Caco-2 (cell line): ENCODE results near the gene HSPH1. TPM values are rescaled to one million over a fixed set of nuclear protein-coding genes. Genes with fewer than 3 reads are reported as not detected.

Experiments
- BruUV-seq: library from RNA; stranded (reverse); fragments of 400-500 nt; replicated peaks from 2 replicates; lab custom pipeline; 2021; lab: Mats Ljungman, UMichigan
- CTCF ChIA-PET: fragments of 300-600 bp; sonication (Branson Sonifier 250); formaldehyde crosslinking; loops from one replicate; lab custom pipeline; 2022; ENCODE audit warnings: antibody characterized with exemption; lab: Charles Lee
- POLR2A ChIA-PET: fragments of 300-600 bp; sonication (Branson Sonifier 250); formaldehyde crosslinking; loops from one replicate; lab custom pipeline; 2022; ENCODE audit warnings: antibody characterized with exemption; lab: Charles Lee
- DNase-seq, 2 experiments: peaks; one replicate each; pipeline versions ENCODE4 v3.0.0 to v3.0.0-alpha.2; 2020 to 2022
- H3K27me3 ChIP-seq: replicated peaks from 2 replicates; pipeline ENCODE4 v1.6.0; 2011; ENCODE audit warnings: low read length; ENCODE audit not compliant: control insufficient read depth, insufficient read depth
- H3K36me3 ChIP-seq: 2 replicates; pipeline ENCODE4 v1.5.1; 2011; ENCODE audit warnings: low read length; ENCODE audit not compliant: control insufficient read depth, insufficient read depth
- H3K4me1 ChIP-seq: fragments of 250-450 bp; sonication (Bioruptor Pico); 2 replicates; pipeline ENCODE4 v1.5.1; 2020; ENCODE audit warnings: mild to moderate bottlenecking
- H3K4me3 ChIP-seq: 2 replicates; pipeline ENCODE4 v1.5.1; 2011; ENCODE audit warnings: low read depth, mild to moderate bottlenecking, control low read depth, low read length
- H3K9me3 ChIP-seq: fragments of 250-450 bp; sonication (Bioruptor Pico); 2 replicates; pipeline ENCODE4 v1.5.1; 2020; ENCODE audit warnings: mild to moderate bottlenecking, moderate library complexity
- H3K27ac Mint-ChIP-seq: one replicate; pipeline ENCODE4 v1.8.0; 2022; ENCODE audit warnings: mixed read lengths; ENCODE audit not compliant: unreplicated experiment
- H3K27me3 Mint-ChIP-seq: one replicate; pipeline ENCODE4 v1.8.0; 2022; ENCODE audit warnings: mixed read lengths; ENCODE audit not compliant: insufficient read depth, unreplicated experiment
- H3K36me3 Mint-ChIP-seq: one replicate; pipeline ENCODE4 v1.8.0; 2022; ENCODE audit warnings: mild to moderate bottlenecking, mixed read lengths; ENCODE audit not compliant: insufficient read depth, unreplicated experiment
- H3K4me1 Mint-ChIP-seq: one replicate; pipeline ENCODE4 v1.8.0; 2022; ENCODE audit warnings: low read depth, mixed read lengths; ENCODE audit not compliant: unreplicated experiment
- H3K4me3 Mint-ChIP-seq: one replicate; pipeline ENCODE4 v1.8.0; 2022; ENCODE audit warnings: mild to moderate bottlenecking, moderate library complexity, mixed read lengths; ENCODE audit not compliant: unreplicated experiment
- H3K9me3 Mint-ChIP-seq: one replicate; pipeline ENCODE4 v1.8.0; 2022; ENCODE audit warnings: mixed read lengths; ENCODE audit not compliant: unreplicated experiment
- CTCF ChIP-seq, 2 experiments: fragments of 200-600 bp in 1 of 2; IDR thresholded peaks; 1 replicate in 1 of 2; 2 replicates in 1 of 2; pipeline versions ENCODE4 v1.5.1 to v1.8.0; 2011 to 2022; ENCODE audit warnings: antibody characterized with exemption in 1 of 2, control low read depth in 1 of 2, inconsistent platforms in 1 of 2, low read depth in 1 of 2, low read length in 1 of 2, mild to moderate bottlenecking in 1 of 2, moderate library complexity in 1 of 2; ENCODE audit not compliant: insufficient read depth in 1 of 2, severe bottlenecking in 1 of 2, unreplicated experiment in 1 of 2
- intact Hi-C: fragments of 100-400 bp; cut with micrococcal nuclease; formaldehyde crosslinking; loops from one replicate; pipeline ENCODE4 v1.10.0; 2022; ENCODE audit not compliant: unreplicated experiment
- total RNA-seq: library from RNA; stranded (reverse); gene quantifications from 2 replicates; pipeline ENCODE4 v1.2.3, GENCODE V29; 2022

The HSPH1 gene
- total RNA-seq, 1 experiment from 2014 or later = 141 TPM

GRCh38 chr13:31208559-31209122 is 46.9 kb upstream of the HSPH1 start:
- Histone ChIP-seq H3K4me3 (no peak overlapping the region), H3K9me3 (no peaks in the 10 kb centered on the region), H3K4me1 (no peaks in the 10 kb centered on the region), H3K27me3 (no peaks in the 10 kb centered on the region), H3K36me3 (no peaks in the 10 kb centered on the region)
- no peak for TF ChIP-seq CTCF (IDR thresholded peaks at IDR 0.05; ENCODE audit: insufficient read depth in 1 of 2, low read depth in 1 of 2, low read length in 1 of 2, severe bottlenecking in 1 of 2, unreplicated experiment in 1 of 2)
- BruUV-seq = no TSS peak
- H3K27me3 Mint-ChIP-seq = no peaks in the 10 kb centered on the region
- no peak overlapping the region for H3K27ac Mint-ChIP-seq
- no peak for DNase-seq
- intact Hi-C loops = no loop called here
- CTCF ChIA-PET = interaction anchor here (0.7 kb wide), 1 partner anchor 11 kb away, joined by 6 read pairs; no protein-coding TSS in a partner anchor
- H3K4me3 Mint-ChIP-seq = no peak overlapping the region
- no peaks in the 10 kb centered on the region for H3K9me3 Mint-ChIP-seq
- H3K36me3 Mint-ChIP-seq = no peaks in the 10 kb centered on the region
- POLR2A ChIA-PET = no interaction called here
- H3K4me1 Mint-ChIP-seq = peaks cover 21% of the 10 kb centered on the region

GRCh38 chr13:31207661-31208552 is 46.2 kb upstream of the HSPH1 start:
- intact Hi-C loops = no loop called here
- Histone ChIP-seq H3K36me3 (no peaks in the 10 kb centered on the region), H3K4me3 (no peak overlapping the region), H3K27me3 (no peaks in the 10 kb centered on the region), H3K4me1 (no peaks in the 10 kb centered on the region), H3K9me3 (no peaks in the 10 kb centered on the region)
- no peak for DNase-seq
- ChIA-PET POLR2A (no interaction called here), CTCF (no interaction called here)
- no TSS peak for BruUV-seq
- Mint-ChIP-seq H3K4me3 (no peak overlapping the region), H3K36me3 (no peaks in the 10 kb centered on the region), H3K4me1 (peaks cover 21% of the 10 kb centered on the region), H3K9me3 (no peaks in the 10 kb centered on the region), H3K27ac (no peak overlapping the region), H3K27me3 (no peaks in the 10 kb centered on the region)
- TF ChIP-seq CTCF (IDR thresholded peaks at IDR 0.05; ENCODE audit: insufficient read depth in 1 of 2, low read depth in 1 of 2, low read length in 1 of 2, severe bottlenecking in 1 of 2, unreplicated experiment in 1 of 2) = no peak

GRCh38 chr13:31204592-31204991 is 42.9 kb upstream of the HSPH1 start:
- intact Hi-C loops = no loop called here
- DNase-seq = no peak
- no peaks in the 10 kb centered on the region for H3K9me3 ChIP-seq
- no peak overlapping the region for H3K4me3 ChIP-seq
- ChIA-PET POLR2A (no interaction called here), CTCF (no interaction called here)
- H3K36me3 ChIP-seq = no peaks in the 10 kb centered on the region
- H3K27me3 ChIP-seq = no peaks in the 10 kb centered on the region
- H3K27ac Mint-ChIP-seq = no peak overlapping the region
- no peaks in the 10 kb centered on the region for H3K27me3 Mint-ChIP-seq
- no peak overlapping the region for H3K4me3 Mint-ChIP-seq
- H3K4me1 Mint-ChIP-seq = peaks cover 25% of the 10 kb centered on the region
- no TSS peak for BruUV-seq
- H3K9me3 Mint-ChIP-seq = no peaks in the 10 kb centered on the region
- no peaks in the 10 kb centered on the region for H3K36me3 Mint-ChIP-seq
- no peak for TF ChIP-seq CTCF (IDR thresholded peaks at IDR 0.05; ENCODE audit: insufficient read depth in 1 of 2, low read depth in 1 of 2, low read length in 1 of 2, severe bottlenecking in 1 of 2, unreplicated experiment in 1 of 2)
- peaks cover 6% of the 10 kb centered on the region for H3K4me1 ChIP-seq
